ENCODE results near the gene DAAM1. TPM values are rescaled to one million over a fixed set of nuclear protein-coding genes. Genes with fewer than 3 reads are reported as not detected.

DAAM1 gene
- total RNA-seq, 1 donor from 2014 or later = 38.0 TPM

- Histone ChIP-seq H4K20me1 (ENCODE audit: insufficient read depth, low read length) (no peaks in the 10 kb centered on the region), H3K27me3 (ENCODE audit: insufficient read depth, low read length) (no peaks in the 10 kb centered on the region), H3K4me3 (ENCODE audit: insufficient read depth, low read depth, low read length) (peak overlapping the region; percentile 6), H3K4me1 (ENCODE audit: insufficient read depth, low read length) (peaks cover 32% of the 10 kb centered on the region), H3K27ac (ENCODE audit: low read depth, low read length) (peak overlapping the region; percentile 75), H3K79me2 (ENCODE audit: insufficient read depth, low read length) (peaks cover 5% of the 10 kb centered on the region), H3K36me3 (ENCODE audit: insufficient read depth, low read length) (no peaks in the 10 kb centered on the region), H3K9me3 (ENCODE audit: insufficient read depth, low read depth, low read length) (no peaks in the 10 kb centered on the region), H3K4me2 (ENCODE audit: low read length) (peak overlapping the region; percentile 59), H3K9ac (ENCODE audit: low read length) (peak overlapping the region; percentile 19), H2AFZ (ENCODE audit: low read depth, low read length) (no peak overlapping the region)
- DNase-seq (ENCODE audit: low read depth) = peak; percentile 80
- H3K27me3 Mint-ChIP-seq (ENCODE audit: low read depth, unreplicated experiment) = no peaks in the 10 kb centered on the region
- H3K4me1 Mint-ChIP-seq (ENCODE audit: low read depth, unreplicated experiment) = peaks cover 45% of the 10 kb centered on the region
- no peaks in the 10 kb centered on the region for H3K36me3 Mint-ChIP-seq (ENCODE audit: low read depth, unreplicated experiment)
- H3K4me3 Mint-ChIP-seq (ENCODE audit: unreplicated experiment) = no peak overlapping the region
- no peak for TF ChIP-seq CTCF (IDR thresholded peaks at IDR 0.05; ENCODE audit: insufficient read depth, low read depth, low read length)
- no peak for TF ChIP-seq EZH2 (IDR thresholded peaks at IDR 0.05; ENCODE audit: insufficient read depth, low read length)
- peak; percentile 62 for FAIRE-seq
- H3K9me3 Mint-ChIP-seq (ENCODE audit: unreplicated experiment) = no peaks in the 10 kb centered on the region
- peak overlapping the region; percentile 79 for H3K27ac Mint-ChIP-seq (ENCODE audit: unreplicated experiment)
Measured at GRCh38 chr14:59306775-59307174, 118.3 kb downstream of the DAAM1 start.

GRCh38 chr14:59308086-59308485 lies 119.6 kb downstream of the DAAM1 start:
- Mint-ChIP-seq H3K27ac (ENCODE audit: unreplicated experiment) (peak overlapping the region; percentile 3), H3K9me3 (ENCODE audit: unreplicated experiment) (no peaks in the 10 kb centered on the region), H3K36me3 (ENCODE audit: low read depth, unreplicated experiment) (no peaks in the 10 kb centered on the region), H3K4me1 (ENCODE audit: low read depth, unreplicated experiment) (peaks cover 48% of the 10 kb centered on the region), H3K27me3 (ENCODE audit: low read depth, unreplicated experiment) (no peaks in the 10 kb centered on the region), H3K4me3 (ENCODE audit: unreplicated experiment) (no peak overlapping the region)
- Histone ChIP-seq H3K9ac (ENCODE audit: low read length) (no peak overlapping the region), H3K4me1 (ENCODE audit: insufficient read depth, low read length) (peaks cover 29% of the 10 kb centered on the region), H3K79me2 (ENCODE audit: insufficient read depth, low read length) (peaks cover 5% of the 10 kb centered on the region), H3K36me3 (ENCODE audit: insufficient read depth, low read length) (no peaks in the 10 kb centered on the region), H3K27ac (ENCODE audit: low read depth, low read length) (no peak overlapping the region), H3K4me3 (ENCODE audit: insufficient read depth, low read depth, low read length) (no peak overlapping the region), H3K27me3 (ENCODE audit: insufficient read depth, low read length) (no peaks in the 10 kb centered on the region), H3K9me3 (ENCODE audit: insufficient read depth, low read depth, low read length) (no peaks in the 10 kb centered on the region), H4K20me1 (ENCODE audit: insufficient read depth, low read length) (no peaks in the 10 kb centered on the region), H2AFZ (ENCODE audit: low read depth, low read length) (no peak overlapping the region), H3K4me2 (ENCODE audit: low read length) (no peak overlapping the region)
- FAIRE-seq (no peak), DNase-seq (ENCODE audit: low read depth) (no peak)
- TF ChIP-seq CTCF (IDR thresholded peaks at IDR 0.05; ENCODE audit: insufficient read depth, low read depth, low read length) (no peak), EZH2 (IDR thresholded peaks at IDR 0.05; ENCODE audit: insufficient read depth, low read length) (no peak)

- Histone ChIP-seq H2AFZ (ENCODE audit: low read depth, low read length) (no peak overlapping the region), H3K4me2 (ENCODE audit: low read length) (no peak overlapping the region), H4K20me1 (ENCODE audit: insufficient read depth, low read length) (no peaks in the 10 kb centered on the region), H3K27me3 (ENCODE audit: insufficient read depth, low read length) (no peaks in the 10 kb centered on the region), H3K79me2 (ENCODE audit: insufficient read depth, low read length) (peaks cover 5% of the 10 kb centered on the region), H3K4me3 (ENCODE audit: insufficient read depth, low read depth, low read length) (no peak overlapping the region), H3K36me3 (ENCODE audit: insufficient read depth, low read length) (no peaks in the 10 kb centered on the region), H3K9ac (ENCODE audit: low read length) (no peak overlapping the region), H3K9me3 (ENCODE audit: insufficient read depth, low read depth, low read length) (no peaks in the 10 kb centered on the region), H3K27ac (ENCODE audit: low read depth, low read length) (no peak overlapping the region), H3K4me1 (ENCODE audit: insufficient read depth, low read length) (peaks cover 25% of the 10 kb centered on the region)
- TF ChIP-seq EZH2 (IDR thresholded peaks at IDR 0.05; ENCODE audit: insufficient read depth, low read length) (no peak), CTCF (IDR thresholded peaks at IDR 0.05; ENCODE audit: insufficient read depth, low read depth, low read length) (no peak)
- H3K36me3 Mint-ChIP-seq (ENCODE audit: low read depth, unreplicated experiment) = no peaks in the 10 kb centered on the region
- no peaks in the 10 kb centered on the region for H3K9me3 Mint-ChIP-seq (ENCODE audit: unreplicated experiment)
- FAIRE-seq (no peak), DNase-seq (ENCODE audit: low read depth) (no peak)
- H3K27me3 Mint-ChIP-seq (ENCODE audit: low read depth, unreplicated experiment) = no peaks in the 10 kb centered on the region
- H3K4me1 Mint-ChIP-seq (ENCODE audit: low read depth, unreplicated experiment) = peaks cover 48% of the 10 kb centered on the region
- no peak overlapping the region for H3K4me3 Mint-ChIP-seq (ENCODE audit: unreplicated experiment)
- H3K27ac Mint-ChIP-seq (ENCODE audit: unreplicated experiment) = peak overlapping the region; percentile 0
Measured at GRCh38 chr14:59308673-59309072, 120.2 kb downstream of the DAAM1 start.

All from astrocyte (in vitro differentiated cells and primary cell).